NCI-H2227 treated with DMSO at 0.1 percent for 48 hours (cell line): ENCODE results near the gene MPV17L2.
"Not testable (repeated sequence)": the region's sequence is repeated elsewhere in the genome, so short reads cannot be mapped to it uniquely, and the experiment has no call there.

ENCODE experiments used
- DNase-seq: peaks from one replicate; lab custom pipeline; 2025; lab: John Stamatoyannopoulos, UW

The MPV17L2 gene

GRCh38 chr19:18193388-18194180, 566 bp downstream of the MPV17L2 start:
- no peak for DNase-seq

DNA sequence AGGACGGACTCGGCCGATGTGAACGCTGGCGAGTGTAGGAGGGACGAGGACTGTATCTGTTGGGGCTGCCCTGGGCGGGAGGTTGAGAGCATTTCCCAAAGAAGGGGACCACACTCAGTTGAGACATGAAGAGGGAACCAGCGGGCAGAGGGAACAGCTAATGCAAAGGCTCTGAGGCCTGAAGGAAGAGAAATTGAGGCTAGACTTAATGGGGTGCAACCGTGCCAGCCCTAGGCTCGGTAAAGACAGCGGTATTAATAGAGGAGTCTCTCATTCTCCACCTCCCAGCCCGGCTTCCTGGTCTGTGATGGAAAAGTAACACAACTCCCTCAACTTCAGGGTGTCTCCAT, 1.1 kb downstream of the MPV17L2 start:
- DNase-seq: no peak

GRCh38 chr19:18194554-18195238, 1.7 kb downstream of the MPV17L2 start:
- no peak for DNase-seq

DNA sequence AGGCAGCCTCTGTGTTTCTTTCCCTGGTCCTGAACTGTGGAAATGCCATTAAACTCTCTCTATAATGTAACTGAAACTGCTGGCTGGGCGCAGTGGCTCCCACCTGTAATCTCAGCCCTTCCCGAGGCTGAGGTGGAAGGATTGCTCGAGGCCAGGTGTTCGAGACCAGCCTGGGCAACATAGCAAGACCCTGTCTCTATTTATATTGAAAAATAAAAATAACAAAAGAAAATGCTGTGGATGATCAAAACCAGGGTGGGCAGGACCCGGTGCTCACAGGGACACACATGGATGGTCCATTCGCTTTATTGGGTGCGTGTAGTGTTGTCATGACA, 3.5 kb downstream of the MPV17L2 start:
- DNase-seq: no peak

DNA sequence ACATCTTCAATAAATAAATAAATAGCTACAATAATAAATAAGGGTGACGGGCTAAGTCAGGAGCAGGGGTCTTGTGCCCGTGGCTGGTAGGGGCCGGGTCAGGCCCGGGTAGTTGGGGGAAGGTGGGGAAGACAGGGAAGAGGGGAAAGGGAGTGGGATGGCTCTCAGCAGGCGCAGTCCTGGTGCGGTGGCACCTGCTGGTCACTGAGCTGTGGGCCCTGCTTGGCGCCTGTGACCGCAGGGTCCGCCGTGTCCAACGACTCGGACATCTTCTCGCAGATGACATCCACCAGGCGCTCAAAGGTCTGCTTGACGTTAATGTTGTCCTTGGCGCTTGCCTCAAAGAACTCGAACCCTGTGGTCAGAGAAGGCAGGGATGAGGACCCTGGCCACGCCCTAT, 4.3 kb downstream of the MPV17L2 start:
- DNase-seq: no peak

DNA sequence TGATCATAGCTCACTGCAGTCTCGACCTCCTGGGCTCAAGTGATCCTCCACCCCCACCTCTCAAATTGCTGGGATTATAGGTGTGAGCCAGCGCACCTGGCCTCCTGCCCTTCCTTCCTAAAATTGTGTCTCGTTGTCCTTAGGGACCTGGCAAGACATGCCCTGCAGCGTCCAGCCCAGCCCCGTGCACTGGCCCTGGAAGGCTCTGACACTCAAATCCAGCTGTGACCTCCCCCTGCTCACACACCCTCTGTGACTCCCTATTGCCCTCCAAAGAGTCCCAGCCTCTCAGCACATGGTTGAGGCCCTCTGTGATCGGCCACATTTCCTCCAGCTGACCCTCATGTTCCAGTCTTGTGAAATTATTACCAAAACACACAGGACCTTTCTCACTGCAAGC, 4.9 kb downstream of the MPV17L2 start:
- DNase-seq: no peak

DNA sequence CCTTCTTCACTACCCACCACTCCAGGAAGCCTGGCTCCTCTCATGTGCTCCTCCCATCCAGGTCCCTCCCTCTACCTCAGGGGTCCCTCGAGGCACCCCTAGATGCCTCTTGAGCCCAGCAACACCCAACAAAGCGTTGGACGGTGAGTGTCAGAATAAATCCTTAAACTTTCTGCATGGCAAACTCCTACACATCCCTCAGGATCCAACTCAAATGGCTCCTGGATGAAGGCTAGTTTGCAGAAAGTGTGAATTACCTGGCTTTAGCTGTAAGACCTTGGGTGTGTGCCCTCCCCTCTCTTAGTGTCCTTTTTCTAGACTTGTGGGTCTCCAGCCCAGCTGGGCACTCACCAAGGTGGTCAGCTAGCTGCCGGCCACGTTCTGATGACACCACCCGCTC, 5.4 kb downstream of the MPV17L2 start:
- DNase-seq: no peak

GRCh38 chr19:18202397-18202777, 9.4 kb downstream of the MPV17L2 start:
- no peak for DNase-seq

GRCh38 chr19:18202778-18203407, 9.9 kb downstream of the MPV17L2 start:
- peak; percentile 9 for DNase-seq

GRCh38 chr19:18203408-18203862, 10.4 kb downstream of the MPV17L2 start:
- DNase-seq: no peak

DNA sequence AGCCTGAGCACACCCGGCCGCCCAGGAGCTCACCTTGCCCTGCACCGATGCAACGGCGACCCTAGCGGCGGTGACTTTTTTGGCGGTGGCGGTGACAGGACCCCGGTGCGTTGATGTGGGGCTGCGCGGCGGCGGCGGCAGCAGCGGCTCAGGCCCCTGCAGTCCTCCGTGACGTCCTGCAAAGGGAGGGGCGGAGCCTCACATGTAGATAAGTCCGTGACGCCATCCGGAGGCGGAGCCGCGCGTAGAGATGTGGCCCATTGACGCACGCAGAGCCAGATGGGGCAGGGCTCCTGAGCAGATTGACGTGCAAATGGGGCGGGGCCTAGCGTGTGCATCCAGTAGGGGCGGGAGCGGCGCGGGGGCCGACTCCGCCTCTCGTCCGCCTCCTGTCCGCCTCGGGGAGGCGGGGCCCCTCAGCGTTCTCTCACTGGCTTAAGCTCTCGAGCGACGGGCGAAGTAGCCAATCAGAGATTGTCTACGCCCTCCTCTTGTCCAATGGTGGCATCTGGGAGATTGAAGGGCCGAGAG, 10.9 kb downstream of the MPV17L2 start, which contains the start of gene RAB3A:
RAB3A (minus strand) TSS at position 180 of the 531 bp plus-strand sequence. CDS start 1,302 bp downstream, outside the sequence.
- peak; percentile 99 for DNase-seq

DNA sequence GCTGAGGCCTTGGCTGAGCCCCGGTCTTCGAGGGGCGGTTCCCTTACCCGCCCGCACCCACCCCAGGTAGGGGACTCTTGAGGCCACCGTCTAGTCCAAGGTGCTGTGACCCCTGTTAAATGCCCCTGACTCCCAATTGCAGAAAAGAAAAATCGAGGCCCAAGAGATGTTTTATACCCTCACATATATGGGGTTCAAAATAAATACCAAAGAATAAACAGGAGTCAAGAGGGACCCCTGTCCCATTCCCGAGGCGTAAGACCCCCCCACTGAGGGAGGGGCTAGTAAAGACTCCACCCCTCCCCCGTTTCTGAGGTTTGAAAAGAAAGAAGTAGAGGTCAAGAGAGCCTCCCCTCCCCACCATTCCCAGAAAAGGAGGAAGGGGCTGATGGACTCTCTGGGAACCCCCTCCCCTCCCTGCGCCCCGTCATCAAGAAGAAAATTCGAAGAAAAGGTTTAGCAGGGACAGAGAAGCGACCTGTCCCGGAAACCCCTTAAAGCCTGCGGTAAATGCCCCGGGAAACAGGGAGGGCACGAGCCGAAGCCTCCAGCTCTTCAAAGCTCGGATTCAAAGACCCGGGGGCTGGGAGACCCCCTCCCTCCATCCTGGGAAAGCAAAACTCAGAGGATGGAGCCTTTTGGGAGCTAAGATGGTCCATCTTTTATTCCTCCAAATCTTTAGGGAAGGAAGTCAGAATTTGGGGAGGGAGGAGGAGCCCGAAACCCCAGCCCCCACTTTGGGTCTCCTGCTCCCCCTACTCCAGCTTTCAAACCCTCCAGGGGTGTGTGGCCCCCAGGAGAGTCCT, 11.6 kb downstream of the MPV17L2 start:
- no peak for DNase-seq

- peak; percentile 16 for DNase-seq
These were observed 12.3 kb downstream of the MPV17L2 start for GRCh38 chr19:18205200-18205892.

DNA sequence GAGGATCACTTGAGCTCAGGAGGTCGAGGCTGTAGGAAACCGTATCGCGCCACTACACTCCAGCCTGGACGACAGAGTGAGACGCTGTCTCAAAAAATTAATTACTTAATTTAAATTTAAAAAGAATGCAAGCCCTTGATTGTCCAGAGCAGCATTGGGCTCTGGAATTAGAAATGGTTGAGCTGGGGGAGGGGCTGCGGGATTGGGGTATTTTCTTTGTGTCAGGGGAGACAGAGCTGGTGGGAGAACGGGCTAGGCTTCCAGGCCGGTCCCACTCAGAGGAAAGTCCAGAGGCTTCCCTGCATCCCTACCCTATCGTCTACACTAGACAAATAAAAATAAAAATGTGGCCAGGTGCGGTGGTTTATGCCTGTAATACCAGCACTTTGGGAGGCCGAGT, 13.0 kb downstream of the MPV17L2 start:
- no peak for DNase-seq

DNA sequence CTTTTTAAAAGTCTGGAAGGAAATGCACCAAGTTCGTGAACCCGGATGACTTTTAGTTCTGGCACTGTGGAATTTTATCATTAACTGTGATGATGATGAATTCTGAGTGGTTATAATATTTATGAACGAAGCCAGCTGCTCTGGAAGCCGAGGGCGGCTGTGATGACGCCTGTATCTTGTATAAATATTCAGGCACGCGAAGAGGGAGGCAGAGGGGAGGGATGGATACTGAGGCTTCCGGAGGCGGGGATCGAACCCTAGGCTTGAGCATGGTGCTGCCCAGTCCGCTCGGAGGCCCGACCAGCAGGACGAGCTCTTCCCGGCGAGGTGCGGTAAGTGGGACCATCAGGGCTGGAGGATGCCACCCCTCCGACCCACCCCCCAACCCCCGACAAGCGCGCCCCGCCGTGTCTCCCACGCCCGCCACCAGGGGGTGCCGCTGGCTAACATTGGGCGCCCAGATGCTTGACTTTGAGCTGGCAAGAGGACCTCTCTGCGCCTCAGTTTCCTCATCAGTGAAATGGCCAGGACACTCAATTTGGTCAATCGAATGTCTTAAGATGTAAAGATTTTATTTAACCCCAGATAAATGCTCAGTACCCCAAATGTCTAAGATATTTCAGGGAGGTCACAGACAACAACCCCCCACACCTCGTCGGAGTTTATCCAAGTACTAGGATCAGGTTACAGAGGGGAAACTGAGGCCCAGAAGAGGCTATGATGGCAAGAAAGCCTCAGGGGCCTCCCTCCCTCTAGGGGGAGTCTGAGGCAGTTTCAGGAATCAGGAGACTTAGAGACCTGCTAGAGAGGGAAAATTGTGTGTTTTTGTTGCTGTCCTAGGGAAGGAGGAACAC, 15.3 kb downstream of the MPV17L2 start:
- no peak for DNase-seq

DNA sequence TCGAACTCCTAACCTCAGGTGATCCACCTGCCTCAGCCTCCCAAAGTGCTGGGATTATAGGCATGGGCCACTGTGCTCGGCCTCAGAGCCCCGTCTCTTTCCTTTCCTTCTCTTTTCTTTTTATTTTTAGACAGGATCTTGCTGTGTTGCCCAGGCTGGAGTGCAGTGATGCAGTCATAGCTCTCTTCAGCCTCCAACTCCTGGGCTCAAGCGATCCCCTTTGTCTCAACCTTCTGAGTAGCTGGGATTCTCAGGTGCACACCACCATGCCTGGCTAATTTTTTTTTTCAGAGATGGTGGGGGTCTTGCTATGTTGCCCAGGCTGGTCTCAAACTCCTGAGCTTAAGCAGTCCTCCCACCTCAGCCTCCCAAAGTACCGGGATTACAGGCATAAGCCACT, 16.9 kb downstream of the MPV17L2 start:
- DNase-seq: not testable (repeated sequence)

- no peak for DNase-seq
These were observed 18.7 kb downstream of the MPV17L2 start for GRCh38 chr19:18211683-18212082.

DNA sequence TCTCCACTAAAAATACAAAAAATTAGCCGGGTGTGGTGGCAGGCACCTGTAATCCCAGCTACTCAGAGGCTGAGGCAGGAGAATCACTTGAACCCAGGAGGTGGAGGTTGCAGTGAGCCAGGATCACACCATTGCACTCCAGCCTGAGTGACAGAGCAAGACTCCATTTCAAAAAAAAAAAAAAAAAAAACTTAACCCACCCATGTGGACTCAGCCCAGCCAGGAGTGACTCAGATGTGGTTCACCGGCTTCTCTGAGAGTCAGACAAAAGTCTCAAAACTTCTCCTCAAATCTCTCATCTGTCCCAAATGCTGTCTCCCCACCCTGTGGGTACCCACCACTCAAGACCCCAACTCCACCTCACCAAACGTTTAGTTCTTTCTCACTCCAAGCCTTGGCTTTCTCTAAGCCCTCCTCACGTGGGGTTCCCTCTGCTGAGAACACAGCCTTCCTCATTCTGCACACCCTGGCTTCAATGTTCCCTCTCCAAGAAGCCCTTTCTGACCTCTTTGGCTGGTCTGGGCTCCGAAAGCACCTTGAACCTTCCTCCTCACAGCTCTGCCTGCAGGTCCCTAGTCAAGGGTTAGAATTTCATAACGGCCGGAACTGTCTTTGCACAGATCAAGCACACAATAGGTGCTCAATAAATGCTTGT, 21.9 kb downstream of the MPV17L2 start:
- DNase-seq: no peak

GRCh38 chr19:18216789-18217188, 23.8 kb downstream of the MPV17L2 start:
- DNase-seq: no peak

DNA sequence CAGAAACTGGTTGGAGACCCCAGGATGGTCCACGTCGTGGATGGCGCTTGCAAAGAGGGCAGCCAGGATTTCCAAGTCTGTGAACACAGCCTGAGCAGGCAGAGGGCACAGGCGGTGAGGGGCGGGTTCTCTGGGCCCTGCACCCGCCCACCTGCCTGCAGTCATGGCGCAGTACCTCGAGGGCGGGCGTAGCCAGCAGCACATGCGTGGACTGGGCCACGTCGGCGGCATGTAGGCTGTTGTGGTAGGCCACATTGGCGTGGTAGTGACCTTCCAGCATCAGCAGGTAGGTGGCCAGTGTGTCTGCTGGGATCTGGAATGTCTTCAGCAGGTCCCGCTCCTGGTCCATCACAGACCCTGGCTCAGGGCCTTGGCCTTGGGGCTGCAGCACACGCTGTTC, 25.1 kb downstream of the MPV17L2 start:
- DNase-seq: no peak
